Right ventricle myocardium inferior (tissue), 1 donor: Measurements from ENCODE around the gene RELN. TPM values are rescaled to one million over a fixed set of nuclear protein-coding genes. Genes with fewer than 3 reads are reported as not detected.
"Not testable (repeated sequence)": the region's sequence is repeated elsewhere in the genome, so short reads cannot be mapped to it uniquely, and the experiment has no call there.

ENCODE experiments used
- ATAC-seq: fragments of 200-7000 bp; cut with Tn5 transposase; one replicate; pipeline ENCODE4 v1.9.1; 2020; ENCODE audit warnings: mild to moderate bottlenecking, moderate library complexity
- DNase-seq: peaks from one replicate; pipeline ENCODE4 v3.0.0; 2021; ENCODE audit errors: missing footprints
- intact Hi-C: fragments of 100-400 bp; cut with DNase I; formaldehyde crosslinking; loops from one replicate; pipeline ENCODE4 v1.11.0; 2022
- total RNA-seq: library from RNA; stranded (reverse); fragmentation: NEBNext Ultra II Directional; extraction: Animal tissue kit (Norgen Biotek cat#: 25700); gene quantifications from one replicate; pipeline ENCODE4 v1.2.1, GENCODE V29; 2021
- donor health status: DM: no; HTN: yes; CAD: no; lungs with severe emphysema.

The RELN gene
- total RNA-seq, 1 donor from 2014 or later: 0.62 TPM

GRCh38 chr7:103871473-103871872, 118.0 kb downstream of the RELN start:
- intact Hi-C loops: no loop called here
- ATAC-seq (no peak), DNase-seq (no peak)

- no peak for ATAC-seq
- intact Hi-C loops: no loop called here
- no peak for DNase-seq
These were observed 118.8 kb downstream of the RELN start for GRCh38 chr7:103870664-103871063.

- no peak for DNase-seq
- no peak for ATAC-seq
- intact Hi-C loops: no loop called here
These were observed 121.6 kb downstream of the RELN start for GRCh38 chr7:103867874-103868273.

- intact Hi-C loops: no loop called here
- no peak for ATAC-seq
These were observed 122.5 kb downstream of the RELN start for GRCh38 chr7:103866919-103867318.

GRCh38 chr7:103865442-103865841, 124.0 kb downstream of the RELN start:
- no peak for ATAC-seq
- intact Hi-C loops: no loop called here
- DNase-seq: no peak

More at GRCh38 chr7:103866919-103867318, 122.5 kb downstream of the RELN start:
- no peak for DNase-seq

- intact Hi-C loops: no loop called here
- ATAC-seq: no peak
- no peak for DNase-seq
These were observed 127.0 kb downstream of the RELN start for GRCh38 chr7:103862302-103863035.

- ATAC-seq (no peak), DNase-seq (no peak)
- intact Hi-C loops: no loop called here
These were observed 129.7 kb downstream of the RELN start for GRCh38 chr7:103859709-103860108.

GRCh38 chr7:103857435-103857834, 132.0 kb downstream of the RELN start:
- DNase-seq (no peak), ATAC-seq (no peak)
- intact Hi-C loops: no loop called here

- DNase-seq (no peak), ATAC-seq (no peak)
- intact Hi-C loops: no loop called here
These were observed 132.5 kb downstream of the RELN start for GRCh38 chr7:103856929-103857328.

GRCh38 chr7:103855671-103856070, 133.8 kb downstream of the RELN start:
- ATAC-seq: no peak
- intact Hi-C loops: no loop called here
- no peak for DNase-seq

GRCh38 chr7:103854611-103855010, 134.8 kb downstream of the RELN start:
- DNase-seq: no peak
- no peak for ATAC-seq
- intact Hi-C loops: no loop called here

- ATAC-seq (no peak), DNase-seq (no peak)
- intact Hi-C loops: no loop called here
These were observed 138.1 kb downstream of the RELN start for GRCh38 chr7:103851357-103851756.

GRCh38 chr7:103843689-103844480, 145.6 kb downstream of the RELN start:
- no peak for ATAC-seq
- DNase-seq: no peak
- intact Hi-C loops: no loop called here

- ATAC-seq: no peak
- intact Hi-C loops: no loop called here
- no peak for DNase-seq
These were observed 156.1 kb downstream of the RELN start for GRCh38 chr7:103833401-103833800.

GRCh38 chr7:103832438-103832837, 157.0 kb downstream of the RELN start:
- ATAC-seq (no peak), DNase-seq (no peak)
- intact Hi-C loops: no loop called here

GRCh38 chr7:103824251-103824650, 165.2 kb downstream of the RELN start:
- no peak for ATAC-seq

GRCh38 chr7:103823084-103823483, 166.4 kb downstream of the RELN start:
- intact Hi-C loops: no loop called here
- DNase-seq (no peak), ATAC-seq (no peak)

More at GRCh38 chr7:103824251-103824650, 165.2 kb downstream of the RELN start:
- intact Hi-C loops: no loop called here
- DNase-seq: no peak

GRCh38 chr7:103821092-103821491, 168.4 kb downstream of the RELN start:
- DNase-seq (no peak), ATAC-seq (no peak)
- intact Hi-C loops: no loop called here

GRCh38 chr7:103815972-103816371, 173.5 kb downstream of the RELN start:
- intact Hi-C loops, ATAC-seq, DNase-seq: not testable (repeated sequence)

GRCh38 chr7:103813970-103814369, 175.5 kb downstream of the RELN start:
- intact Hi-C loops: no loop called here
- DNase-seq (no peak), ATAC-seq (no peak)
